SU-DHL-6 (cell line): ENCODE measurements around the gene ANXA4.

Experiments
- CTCF ChIP-seq: fragments of 200-600 bp; sonication (generic); IDR thresholded peaks from one replicate; pipeline ENCODE4 v1.5.1; 2017; ENCODE audit warnings: antibody characterized with exemption, mild to moderate bottlenecking, low read length, moderate library complexity; ENCODE audit not compliant: insufficient read depth, poor library complexity, severe bottlenecking
- EZH2phosphoT487 ChIP-seq: fragments of 200-600 bp; sonication (generic), shearing (Covaris generic); conservative IDR thresholded peaks from 2 replicates; pipeline ENCODE4 v1.6.1; 2018; ENCODE audit warnings: mild to moderate bottlenecking, antibody characterized with exemption, low read length, moderate library complexity, mixed read lengths

DNA sequence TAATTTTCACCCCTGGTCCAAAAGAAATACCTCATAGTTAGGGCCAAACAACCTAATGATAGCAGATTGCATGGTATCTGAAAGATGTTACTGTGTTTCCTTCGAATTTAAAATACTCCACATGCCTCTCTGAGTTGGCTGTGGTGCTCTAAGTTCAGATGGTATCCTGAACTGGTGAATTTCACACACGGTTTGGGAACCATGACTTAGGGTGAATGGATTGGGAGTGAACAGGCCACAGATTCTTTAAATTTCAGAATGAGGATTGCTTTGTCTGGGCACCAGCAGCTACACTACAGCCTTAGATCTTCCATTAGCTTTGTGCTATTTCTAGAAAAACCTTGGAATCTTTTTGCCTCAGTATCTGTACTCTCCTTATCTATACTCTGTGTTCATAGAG lies 93.7 kb downstream of the ANXA4 start:
- TF ChIP-seq CTCF (no peak), EZH2phosphoT487 (no peak)
